HEK293T (cell line): ENCODE results near the gene NECAB2.

Experiments used
- ARNT ChIP-seq: fragments of 450-650 bp; IDR thresholded peaks from 2 replicates; pipeline ENCODE4 v1.6.1; 2017; ENCODE audit warnings: mild to moderate bottlenecking
- BHLHE40 ChIP-seq: fragments of 450-650 bp; IDR thresholded peaks from 2 replicates; pipeline ENCODE4 v1.6.1; 2016; ENCODE audit warnings: mild to moderate bottlenecking, moderate library complexity, borderline replicate concordance
- CTBP1 ChIP-seq: fragments of 450-650 bp; IDR thresholded peaks from 2 replicates; pipeline ENCODE4 v1.6.1; 2016; ENCODE audit warnings: borderline replicate concordance
- ELF4 ChIP-seq: fragments of 450-650 bp; IDR thresholded peaks from 2 replicates; pipeline ENCODE4 v1.6.1; 2017; ENCODE audit warnings: antibody characterized with exemption
- L3MBTL2 ChIP-seq: fragments of 450-650 bp; conservative IDR thresholded peaks from 2 replicates; pipeline ENCODE4 v1.6.1; 2016; ENCODE audit warnings: mild to moderate bottlenecking
- LEF1 ChIP-seq: fragments of 450-650 bp; IDR thresholded peaks from 2 replicates; pipeline ENCODE4 v1.6.1; 2017; ENCODE audit warnings: mild to moderate bottlenecking, borderline replicate concordance
- SP1 ChIP-seq: fragments of 450-650 bp; IDR thresholded peaks from 2 replicates; pipeline ENCODE4 v1.6.1; 2017
- SUZ12 ChIP-seq: fragments of 450-650 bp; IDR thresholded peaks from 2 replicates; pipeline ENCODE4 v1.6.1; 2016; ENCODE audit warnings: mild to moderate bottlenecking
- ZNF384 ChIP-seq: fragments of 450-650 bp; IDR thresholded peaks from 2 replicates; pipeline ENCODE4 v1.6.1; 2016

- TF ChIP-seq BHLHE40 (no peak), CTBP1 (no peak), LEF1 (no peak), ARNT (no peak), ELF4 (no peak), SP1 (no peak), ZNF384 (no peak), SUZ12 (no peak), L3MBTL2 (no peak)
Measured at GRCh38 chr16:83992624-83993023, 24.6 kb downstream of the NECAB2 start.
